ENCODE data around the gene C17orf100. TPM values are rescaled to one million over a fixed set of nuclear protein-coding genes. Genes with fewer than 3 reads are reported as not detected.

Gene C17orf100
- total and polyA plus RNA-seq, 2 donors (not counting 1 experiment from before 2014, with no cell fraction given) = 0.33 to 1.5 TPM

DNA sequence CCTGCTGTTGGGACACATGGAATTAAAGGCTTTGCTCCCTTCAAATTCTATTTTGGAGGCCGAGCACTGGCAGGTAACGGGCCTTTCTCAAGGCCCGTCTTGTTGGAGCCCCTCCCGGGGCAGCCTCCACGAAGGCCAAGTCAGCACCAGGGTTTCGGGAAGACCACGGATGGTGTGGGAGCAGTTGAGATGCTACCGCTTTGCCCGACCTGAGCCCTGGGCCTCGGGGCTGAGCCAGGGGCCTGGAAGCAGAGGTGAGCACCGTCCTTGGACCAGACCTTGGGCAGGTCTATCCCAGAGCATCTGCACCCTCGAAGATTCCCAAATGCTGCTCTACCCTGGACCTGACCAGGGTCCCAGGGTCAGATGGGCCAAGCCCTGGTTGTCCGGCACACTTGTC is 23.0 kb downstream of the C17orf100 start:
- Histone ChIP-seq H3K4me3 (replicated peaks in 1 of 4; ENCODE audit: control extremely low read depth in 1 of 4, insufficient read depth in 1 of 4, low read depth in 3 of 4, low read length in 4 of 4) (no peak overlapping the region), H3K27ac (ENCODE audit: insufficient read depth, low read length) (no peak overlapping the region)

GRCh38 chr17:6675201-6675825 is 23.8 kb downstream of the C17orf100 start:
- Histone ChIP-seq H3K4me1 (ENCODE audit: control insufficient read depth, extremely low read depth, insufficient read depth, low read length) (no peaks in the 10 kb centered on the region), H4K20me1 (ENCODE audit: control insufficient read depth, extremely low read depth, insufficient read depth, low read length) (no peaks in the 10 kb centered on the region), H3K4me3 (replicated peaks in 1 of 4; ENCODE audit: control extremely low read depth in 1 of 4, insufficient read depth in 1 of 4, low read depth in 3 of 4, low read length in 4 of 4) (no peak overlapping the region), H3K79me2 (ENCODE audit: control insufficient read depth, insufficient read depth, low read length) (no peaks in the 10 kb centered on the region), H3K27me3 (ENCODE audit: control insufficient read depth, insufficient read depth, low read length) (no peaks in the 10 kb centered on the region), H3K9me3 (ENCODE audit: control insufficient read depth, insufficient read depth, low read depth, low read length) (no peaks in the 10 kb centered on the region), H3K9ac (ENCODE audit: insufficient read depth, low read length) (no peak overlapping the region), H3K36me3 (ENCODE audit: control insufficient read depth, insufficient read depth, low read length) (no peaks in the 10 kb centered on the region), H3K4me2 (ENCODE audit: extremely low read depth, insufficient read depth, low read length) (no peak overlapping the region), H3K27ac (ENCODE audit: insufficient read depth, low read length) (no peak overlapping the region), H2AFZ (ENCODE audit: low read length) (no peak overlapping the region)
- TF ChIP-seq, protein P1, sequence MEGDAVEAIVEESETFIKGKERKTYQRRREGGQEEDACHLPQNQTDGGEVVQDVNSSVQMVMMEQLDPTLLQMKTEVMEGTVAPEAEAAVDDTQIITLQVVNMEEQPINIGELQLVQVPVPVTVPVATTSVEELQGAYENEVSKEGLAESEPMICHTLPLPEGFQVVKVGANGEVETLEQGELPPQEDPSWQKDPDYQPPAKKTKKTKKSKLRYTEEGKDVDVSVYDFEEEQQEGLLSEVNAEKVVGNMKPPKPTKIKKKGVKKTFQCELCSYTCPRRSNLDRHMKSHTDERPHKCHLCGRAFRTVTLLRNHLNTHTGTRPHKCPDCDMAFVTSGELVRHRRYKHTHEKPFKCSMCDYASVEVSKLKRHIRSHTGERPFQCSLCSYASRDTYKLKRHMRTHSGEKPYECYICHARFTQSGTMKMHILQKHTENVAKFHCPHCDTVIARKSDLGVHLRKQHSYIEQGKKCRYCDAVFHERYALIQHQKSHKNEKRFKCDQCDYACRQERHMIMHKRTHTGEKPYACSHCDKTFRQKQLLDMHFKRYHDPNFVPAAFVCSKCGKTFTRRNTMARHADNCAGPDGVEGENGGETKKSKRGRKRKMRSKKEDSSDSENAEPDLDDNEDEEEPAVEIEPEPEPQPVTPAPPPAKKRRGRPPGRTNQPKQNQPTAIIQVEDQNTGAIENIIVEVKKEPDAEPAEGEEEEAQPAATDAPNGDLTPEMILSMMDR (conservative IDR thresholded peaks at IDR 0.05 in 1 of 2, IDR thresholded peaks at IDR 0.05 in 1 of 2; ENCODE audit: low read depth in 1 of 2, low read length in 2 of 2) = no peak
- no peak for TF ChIP-seq EZH2 (IDR thresholded peaks at IDR 0.05; ENCODE audit: low read length, missing control alignments)
- DNase-seq (ENCODE audit: low read depth in 2 of 2) = no peak

More for the DNA sequence above, 23.0 kb downstream of the C17orf100 start:
- TF ChIP-seq, protein P1 (conservative IDR thresholded peaks at IDR 0.05 in 1 of 2, IDR thresholded peaks at IDR 0.05 in 1 of 2; ENCODE audit: low read depth in 1 of 2, low read length in 2 of 2) = no peak
- no peak for TF ChIP-seq EZH2 (IDR thresholded peaks at IDR 0.05; ENCODE audit: low read length, missing control alignments)
- no peaks in the 10 kb centered on the region for H3K27me3 ChIP-seq (ENCODE audit: control insufficient read depth, insufficient read depth, low read length)
- H3K79me2 ChIP-seq (ENCODE audit: control insufficient read depth, insufficient read depth, low read length) = no peaks in the 10 kb centered on the region
- DNase-seq (ENCODE audit: low read depth in 2 of 2) = no peak
- H2AFZ ChIP-seq (ENCODE audit: low read length) = no peak overlapping the region
- H3K9me3 ChIP-seq (ENCODE audit: control insufficient read depth, insufficient read depth, low read depth, low read length) = no peaks in the 10 kb centered on the region
- no peaks in the 10 kb centered on the region for H3K36me3 ChIP-seq (ENCODE audit: control insufficient read depth, insufficient read depth, low read length)
- no peak overlapping the region for H3K9ac ChIP-seq (ENCODE audit: insufficient read depth, low read length)
- no peaks in the 10 kb centered on the region for H3K4me1 ChIP-seq (ENCODE audit: control insufficient read depth, extremely low read depth, insufficient read depth, low read length)
- H3K4me2 ChIP-seq (ENCODE audit: extremely low read depth, insufficient read depth, low read length) = no peak overlapping the region
- H4K20me1 ChIP-seq (ENCODE audit: control insufficient read depth, extremely low read depth, insufficient read depth, low read length) = no peaks in the 10 kb centered on the region

- no peaks in the 10 kb centered on the region for H3K9me3 ChIP-seq (ENCODE audit: control insufficient read depth, insufficient read depth, low read depth, low read length)
- no peak for TF ChIP-seq EZH2 (IDR thresholded peaks at IDR 0.05; ENCODE audit: low read length, missing control alignments)
- TF ChIP-seq, protein P1 (conservative IDR thresholded peaks at IDR 0.05 in 1 of 2, IDR thresholded peaks at IDR 0.05 in 1 of 2; ENCODE audit: low read depth in 1 of 2, low read length in 2 of 2) = no peak
- H3K27me3 ChIP-seq (ENCODE audit: control insufficient read depth, insufficient read depth, low read length) = no peaks in the 10 kb centered on the region
- no peaks in the 10 kb centered on the region for H3K36me3 ChIP-seq (ENCODE audit: control insufficient read depth, insufficient read depth, low read length)
- no peaks in the 10 kb centered on the region for H3K79me2 ChIP-seq (ENCODE audit: control insufficient read depth, insufficient read depth, low read length)
- no peak overlapping the region for H3K27ac ChIP-seq (ENCODE audit: insufficient read depth, low read length)
- no peak overlapping the region for H3K9ac ChIP-seq (ENCODE audit: insufficient read depth, low read length)
- H3K4me1 ChIP-seq (ENCODE audit: control insufficient read depth, extremely low read depth, insufficient read depth, low read length) = no peaks in the 10 kb centered on the region
- H3K4me3 ChIP-seq (replicated peaks in 1 of 4; ENCODE audit: control extremely low read depth in 1 of 4, insufficient read depth in 1 of 4, low read depth in 3 of 4, low read length in 4 of 4) = no peak overlapping the region
- no peak overlapping the region for H3K4me2 ChIP-seq (ENCODE audit: extremely low read depth, insufficient read depth, low read length)
- no peaks in the 10 kb centered on the region for H4K20me1 ChIP-seq (ENCODE audit: control insufficient read depth, extremely low read depth, insufficient read depth, low read length)
- DNase-seq (ENCODE audit: low read depth in 2 of 2) = no peak
- H2AFZ ChIP-seq (ENCODE audit: low read length) = no peak overlapping the region
Measured at GRCh38 chr17:6676802-6677157, 25.2 kb downstream of the C17orf100 start.
